ENCODE data around the gene OSBPL7.

OSBPL7 gene

DNA sequence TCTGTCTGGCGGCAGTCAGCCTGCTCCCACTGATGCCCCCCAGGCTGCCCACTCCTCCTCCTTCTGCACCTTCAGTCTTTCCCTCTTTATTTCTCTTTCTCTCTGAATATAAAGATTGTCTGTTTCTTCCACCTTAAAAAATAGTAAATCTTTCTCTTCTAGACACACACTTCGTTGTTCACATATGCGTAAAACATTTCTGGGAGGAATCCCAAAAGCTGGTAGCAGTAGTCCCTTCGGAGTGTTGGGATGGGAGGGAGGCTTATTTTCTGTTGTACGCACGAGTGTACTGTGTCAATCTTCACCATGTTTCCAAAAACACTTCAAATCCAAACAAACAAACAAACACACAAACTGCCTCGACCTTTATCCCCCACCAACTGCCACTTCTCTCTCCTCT is 9.9 kb downstream of the OSBPL7 start:
- no peaks in the 10 kb centered on the region for H3K4me1 ChIP-seq (ENCODE audit: insufficient read depth, low read length, severe bottlenecking)
- H3K4me2 ChIP-seq (ENCODE audit: low read length), result no peak overlapping the region
- no peak for TF ChIP-seq EZH2 (IDR thresholded peaks at IDR 0.05; ENCODE audit: borderline replicate concordance, low read length)
- TF ChIP-seq, protein P1, sequence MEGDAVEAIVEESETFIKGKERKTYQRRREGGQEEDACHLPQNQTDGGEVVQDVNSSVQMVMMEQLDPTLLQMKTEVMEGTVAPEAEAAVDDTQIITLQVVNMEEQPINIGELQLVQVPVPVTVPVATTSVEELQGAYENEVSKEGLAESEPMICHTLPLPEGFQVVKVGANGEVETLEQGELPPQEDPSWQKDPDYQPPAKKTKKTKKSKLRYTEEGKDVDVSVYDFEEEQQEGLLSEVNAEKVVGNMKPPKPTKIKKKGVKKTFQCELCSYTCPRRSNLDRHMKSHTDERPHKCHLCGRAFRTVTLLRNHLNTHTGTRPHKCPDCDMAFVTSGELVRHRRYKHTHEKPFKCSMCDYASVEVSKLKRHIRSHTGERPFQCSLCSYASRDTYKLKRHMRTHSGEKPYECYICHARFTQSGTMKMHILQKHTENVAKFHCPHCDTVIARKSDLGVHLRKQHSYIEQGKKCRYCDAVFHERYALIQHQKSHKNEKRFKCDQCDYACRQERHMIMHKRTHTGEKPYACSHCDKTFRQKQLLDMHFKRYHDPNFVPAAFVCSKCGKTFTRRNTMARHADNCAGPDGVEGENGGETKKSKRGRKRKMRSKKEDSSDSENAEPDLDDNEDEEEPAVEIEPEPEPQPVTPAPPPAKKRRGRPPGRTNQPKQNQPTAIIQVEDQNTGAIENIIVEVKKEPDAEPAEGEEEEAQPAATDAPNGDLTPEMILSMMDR (IDR thresholded peaks at IDR 0.05; ENCODE audit: low read length), result no peak
- H3F3A ChIP-seq (ENCODE audit: insufficient read depth, low read length), result no peaks in the 10 kb centered on the region
- H3K36me3 ChIP-seq (ENCODE audit: insufficient read depth, low read length), result peaks cover 57% of the 10 kb centered on the region
- H3K9me3 ChIP-seq (ENCODE audit: low read length), result no peaks in the 10 kb centered on the region
- H3K9ac ChIP-seq (ENCODE audit: low read length), result no peak overlapping the region
- H3K79me2 ChIP-seq (ENCODE audit: insufficient read depth, low read length), result no peaks in the 10 kb centered on the region
- H3K9me2 ChIP-seq (ENCODE audit: low read depth, low read length), result no peaks in the 10 kb centered on the region
- no peaks in the 10 kb centered on the region for H3K27me3 ChIP-seq (ENCODE audit: insufficient read depth, low read length)
- no peak overlapping the region for H2AFZ ChIP-seq (ENCODE audit: low read length)
- no peak overlapping the region for H3K4me3 ChIP-seq (ENCODE audit: low read depth, low read length, poor library complexity, severe bottlenecking)
- no peaks in the 10 kb centered on the region for H4K20me1 ChIP-seq (ENCODE audit: insufficient read depth, low read length)
- H3K27ac ChIP-seq (ENCODE audit: low read depth, low read length, poor library complexity, severe bottlenecking), result no peak overlapping the region

DNA sequence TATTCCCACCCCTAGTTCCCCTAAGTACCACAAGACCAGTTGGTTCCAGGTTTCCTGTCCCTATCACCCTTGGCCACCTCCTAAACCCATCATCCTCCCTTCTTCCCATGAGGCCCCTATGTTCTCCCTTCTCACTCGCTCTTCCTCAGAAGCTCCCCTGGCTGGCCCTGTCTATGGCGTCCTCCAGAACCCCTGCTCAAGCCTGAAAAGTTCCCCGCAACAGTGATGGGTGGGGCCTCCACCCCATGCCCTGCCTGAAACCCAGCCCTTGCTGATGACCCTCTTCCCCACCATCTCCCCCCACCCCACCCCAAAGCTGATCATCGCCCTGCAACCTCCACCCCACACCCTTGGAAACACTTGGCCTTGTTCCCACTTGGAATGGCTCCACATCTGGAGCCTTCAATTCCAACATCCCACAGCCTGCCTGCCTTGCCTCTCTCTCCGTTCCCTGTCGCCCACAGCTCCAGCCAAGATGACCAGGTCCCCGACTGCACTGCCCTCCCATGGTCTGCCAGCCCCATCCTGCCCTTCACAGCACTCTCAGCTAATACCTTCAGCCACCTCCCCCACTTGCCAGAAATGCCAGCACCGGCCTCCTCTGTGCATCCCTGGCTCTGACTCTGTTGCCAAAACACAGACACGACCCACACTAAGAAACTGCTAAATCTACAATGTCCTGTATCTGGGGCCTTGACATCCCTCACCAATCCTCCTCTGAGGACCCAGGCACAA is 10.5 kb downstream of the OSBPL7 start:
- H3K36me3 ChIP-seq (ENCODE audit: insufficient read depth, low read length), result peaks cover 51% of the 10 kb centered on the region

DNA sequence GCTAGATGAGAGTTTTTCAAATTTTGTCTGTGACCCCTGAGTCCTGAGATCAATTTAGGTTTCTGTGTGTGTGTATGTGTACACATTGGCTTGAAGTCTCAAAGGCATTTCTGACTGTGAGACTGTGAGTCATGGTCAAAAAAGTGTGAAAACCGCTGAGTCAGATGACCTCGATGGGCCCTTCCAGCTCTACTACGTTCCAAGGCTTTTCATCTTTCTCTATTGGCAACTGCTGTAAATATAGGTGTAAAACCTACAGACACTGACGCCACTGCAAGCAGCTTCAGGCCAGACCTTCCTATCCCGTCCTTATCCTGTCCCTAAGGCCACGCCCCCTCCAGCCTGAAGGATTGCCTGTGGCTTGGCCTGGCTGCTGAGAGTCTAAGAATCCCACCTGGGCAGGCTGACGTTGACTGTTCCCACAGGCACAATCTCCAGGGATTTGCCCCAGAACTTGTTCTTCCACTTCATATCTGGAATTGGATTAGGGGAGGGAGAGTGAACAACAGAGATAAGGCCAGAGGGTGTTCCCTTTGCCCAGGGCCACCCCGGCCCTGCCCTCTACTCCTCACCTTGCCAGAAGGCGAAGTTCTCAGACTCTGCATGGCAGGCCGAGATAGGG is 11.3 kb downstream of the OSBPL7 start:
- Histone ChIP-seq H2AFZ (ENCODE audit: low read length) (no peak overlapping the region), H4K20me1 (ENCODE audit: insufficient read depth, low read length) (no peaks in the 10 kb centered on the region), H3K4me2 (ENCODE audit: low read length) (no peak overlapping the region)

More for the DNA sequence above, 10.5 kb downstream of the OSBPL7 start:
- H3K79me2 ChIP-seq (ENCODE audit: insufficient read depth, low read length), result no peaks in the 10 kb centered on the region
- no peak overlapping the region for H3K27ac ChIP-seq (ENCODE audit: low read depth, low read length, poor library complexity, severe bottlenecking)
- H3K27me3 ChIP-seq (ENCODE audit: insufficient read depth, low read length), result no peaks in the 10 kb centered on the region
- H3K4me3 ChIP-seq (ENCODE audit: low read depth, low read length, poor library complexity, severe bottlenecking), result no peak overlapping the region
- H3K9me3 ChIP-seq (ENCODE audit: low read length), result no peaks in the 10 kb centered on the region
- no peak overlapping the region for H2AFZ ChIP-seq (ENCODE audit: low read length)
- no peaks in the 10 kb centered on the region for H3F3A ChIP-seq (ENCODE audit: insufficient read depth, low read length)
- no peaks in the 10 kb centered on the region for H4K20me1 ChIP-seq (ENCODE audit: insufficient read depth, low read length)
- H3K9ac ChIP-seq (ENCODE audit: low read length), result no peak overlapping the region
- H3K4me2 ChIP-seq (ENCODE audit: low read length), result no peak overlapping the region
- no peaks in the 10 kb centered on the region for H3K9me2 ChIP-seq (ENCODE audit: low read depth, low read length)
- H3K4me1 ChIP-seq (ENCODE audit: insufficient read depth, low read length, severe bottlenecking), result no peaks in the 10 kb centered on the region
- TF ChIP-seq EZH2 (IDR thresholded peaks at IDR 0.05; ENCODE audit: borderline replicate concordance, low read length), result no peak
- TF ChIP-seq, protein P1 (IDR thresholded peaks at IDR 0.05; ENCODE audit: low read length), result no peak

More for the DNA sequence above, 11.3 kb downstream of the OSBPL7 start:
- Histone ChIP-seq H3K36me3 (ENCODE audit: insufficient read depth, low read length) (peaks cover 51% of the 10 kb centered on the region), H3K79me2 (ENCODE audit: insufficient read depth, low read length) (no peaks in the 10 kb centered on the region), H3K9me3 (ENCODE audit: low read length) (no peaks in the 10 kb centered on the region), H3K27ac (ENCODE audit: low read depth, low read length, poor library complexity, severe bottlenecking) (no peak overlapping the region), H3K9me2 (ENCODE audit: low read depth, low read length) (no peaks in the 10 kb centered on the region), H3K4me3 (ENCODE audit: low read depth, low read length, poor library complexity, severe bottlenecking) (no peak overlapping the region), H3K4me1 (ENCODE audit: insufficient read depth, low read length, severe bottlenecking) (no peaks in the 10 kb centered on the region), H3K9ac (ENCODE audit: low read length) (no peak overlapping the region), H3F3A (ENCODE audit: insufficient read depth, low read length) (no peaks in the 10 kb centered on the region), H3K27me3 (ENCODE audit: insufficient read depth, low read length) (no peaks in the 10 kb centered on the region)
- TF ChIP-seq, protein P1 (IDR thresholded peaks at IDR 0.05; ENCODE audit: low read length), result no peak
- TF ChIP-seq EZH2 (IDR thresholded peaks at IDR 0.05; ENCODE audit: borderline replicate concordance, low read length), result no peak

All from OCI-LY1 (cell line).